Activated B cell treated with CpG ODN at 0.5 μM for 24 hours (primary cell): ENCODE results near the gene ZMYND19. TPM values are rescaled to one million over a fixed set of nuclear protein-coding genes. Genes with fewer than 3 reads are reported as not detected.

Source experiments
- total RNA-seq: library from RNA; stranded (reverse); gene quantifications from 2 replicates; pipeline ENCODE4 v1.2.3, GENCODE V29; 2022

ZMYND19 gene
- total RNA-seq, 1 donor from 2014 or later: 21.9 TPM

Other genes with a start within 250 kb of the ZMYND19 start
- 8.4 and 12.8 TPM in 2 replicates for gene EXD3, start 167.3 kb downstream of the ZMYND19 start, total RNA-seq
- 2.6 and 3.9 TPM in 2 replicates for gene NOXA1, start 167.1 kb downstream of the ZMYND19 start, total RNA-seq
- gene ENTPD8, start 149.2 kb downstream of the ZMYND19 start, total RNA-seq: not detected in 2 replicates
- 22.5 and 24.7 TPM in 2 replicates for gene NSMF, start 131.2 kb downstream of the ZMYND19 start, total RNA-seq
- gene PNPLA7, start 40.1 kb downstream of the ZMYND19 start, total RNA-seq: 5.5 and 6.1 TPM in 2 replicates
- 26.0 and 32.9 TPM in 2 replicates for gene MRPL41, start 38.6 kb downstream of the ZMYND19 start, total RNA-seq
- gene DPH7, start 11.6 kb downstream of the ZMYND19 start, total RNA-seq: 39.4 and 43.0 TPM in 2 replicates
- gene ARRDC1, start 15.2 kb upstream of the ZMYND19 start, total RNA-seq: 56.9 and 58.3 TPM in 2 replicates
- 157 and 163 TPM in 2 replicates for gene EHMT1, start 28.5 kb upstream of the ZMYND19 start, total RNA-seq